SU-DHL-6 (cell line): Measurements from ENCODE around the gene CRADD.

Source experiments
- H2AFZ ChIP-seq: fragments of 200-600 bp; sonication (generic); 2 replicates; pipeline ENCODE4 v1.6.1; 2014; ENCODE audit warnings: low read depth, mild to moderate bottlenecking, moderate library complexity, mixed read lengths, antibody characterized with exemption, low read length; ENCODE audit not compliant: severe bottlenecking
- H3F3A ChIP-seq: fragments of 200-600 bp; shearing (Covaris generic); 2 replicates; pipeline ENCODE4 v1.6.0; 2016; ENCODE audit warnings: antibody characterized with exemption, mild to moderate bottlenecking; ENCODE audit not compliant: insufficient read depth
- H3K27ac ChIP-seq: fragments of 200-600 bp; sonication (generic); 2 replicates; pipeline ENCODE4 v1.5.1; 2016; ENCODE audit warnings: low read depth, mild to moderate bottlenecking, low read length, moderate library complexity, mixed read lengths
- H3K27me3 ChIP-seq: fragments of 200-600 bp; sonication (generic), shearing (Covaris generic); 2 replicates; pipeline ENCODE4 v1.6.0; 2014; ENCODE audit warnings: mild to moderate bottlenecking, low read length
- H3K36me3 ChIP-seq: fragments of 200-600 bp; sonication (generic); 2 replicates; pipeline ENCODE4 v1.6.1; 2014; ENCODE audit warnings: mild to moderate bottlenecking, low read length, mixed read lengths
- H3K4me2 ChIP-seq: fragments of 300-600, 200-600 bp; shearing (Covaris generic), sonication (generic); 2 replicates; pipeline ENCODE4 v1.6.0; 2014; ENCODE audit warnings: low read length, low read depth, mild to moderate bottlenecking; ENCODE audit not compliant: poor library complexity, severe bottlenecking
- H3K4me3 ChIP-seq: fragments of 200-600 bp; sonication (generic); 2 replicates; pipeline ENCODE4 v1.5.1; 2014; ENCODE audit warnings: antibody characterized with exemption, low read length, mild to moderate bottlenecking, mixed read lengths; ENCODE audit not compliant: insufficient read depth, poor library complexity, severe bottlenecking
- H3K79me2 ChIP-seq: fragments of 200-600 bp; sonication (generic); 2 replicates; pipeline ENCODE4 v1.6.1; 2014; ENCODE audit warnings: mild to moderate bottlenecking, low read length, moderate library complexity; ENCODE audit not compliant: insufficient read depth
- H3K9ac ChIP-seq: fragments of 200-600 bp; sonication (generic); 2 replicates; pipeline ENCODE4 v1.7.0; 2014; ENCODE audit warnings: mild to moderate bottlenecking, low read length
- H3K9me2 ChIP-seq: fragments of 200-600 bp; sonication (generic); replicated peaks from 2 replicates; pipeline ENCODE4 v1.6.1; 2014; ENCODE audit warnings: low read length; ENCODE audit not compliant: insufficient read depth
- H3K9me3 ChIP-seq: fragments of 200-600 bp; sonication (generic); 2 replicates; pipeline ENCODE4 v1.6.1; 2014; ENCODE audit warnings: low read length, mixed read lengths; ENCODE audit not compliant: insufficient read depth
- H4K20me1 ChIP-seq: fragments of 200-600 bp; sonication (generic); 2 replicates; pipeline ENCODE4 v1.6.1; 2014; ENCODE audit warnings: low read depth, mild to moderate bottlenecking, antibody characterized with exemption, low read length, moderate library complexity, mixed read lengths
- EZH2phosphoT487 ChIP-seq: fragments of 200-600 bp; sonication (generic), shearing (Covaris generic); conservative IDR thresholded peaks from 2 replicates; pipeline ENCODE4 v1.6.1; 2018; ENCODE audit warnings: mild to moderate bottlenecking, antibody characterized with exemption, low read length, moderate library complexity, mixed read lengths
- TF ChIP-seq, protein P1 (sequence below): fragments of 200-600 bp; sonication (generic); IDR thresholded peaks from one replicate; pipeline ENCODE4 v1.5.1; 2017; ENCODE audit warnings: antibody characterized with exemption, mild to moderate bottlenecking, low read length, moderate library complexity; ENCODE audit not compliant: insufficient read depth, poor library complexity, severe bottlenecking

Gene CRADD

GRCh38 chr12:93737457-93738198, 60.5 kb downstream of the CRADD start:
- no peak overlapping the region for H3K4me3 ChIP-seq
- no peak overlapping the region for H3K4me2 ChIP-seq
- no peaks in the 10 kb centered on the region for H3K9me3 ChIP-seq
- H3K9me2 ChIP-seq = no peaks in the 10 kb centered on the region
- no peaks in the 10 kb centered on the region for H3F3A ChIP-seq
- H4K20me1 ChIP-seq = no peaks in the 10 kb centered on the region
- H3K79me2 ChIP-seq = no peaks in the 10 kb centered on the region
- no peaks in the 10 kb centered on the region for H3K27me3 ChIP-seq
- no peak overlapping the region for H2AFZ ChIP-seq
- no peaks in the 10 kb centered on the region for H3K36me3 ChIP-seq
- TF ChIP-seq EZH2phosphoT487 = no peak
- TF ChIP-seq, protein P1, sequence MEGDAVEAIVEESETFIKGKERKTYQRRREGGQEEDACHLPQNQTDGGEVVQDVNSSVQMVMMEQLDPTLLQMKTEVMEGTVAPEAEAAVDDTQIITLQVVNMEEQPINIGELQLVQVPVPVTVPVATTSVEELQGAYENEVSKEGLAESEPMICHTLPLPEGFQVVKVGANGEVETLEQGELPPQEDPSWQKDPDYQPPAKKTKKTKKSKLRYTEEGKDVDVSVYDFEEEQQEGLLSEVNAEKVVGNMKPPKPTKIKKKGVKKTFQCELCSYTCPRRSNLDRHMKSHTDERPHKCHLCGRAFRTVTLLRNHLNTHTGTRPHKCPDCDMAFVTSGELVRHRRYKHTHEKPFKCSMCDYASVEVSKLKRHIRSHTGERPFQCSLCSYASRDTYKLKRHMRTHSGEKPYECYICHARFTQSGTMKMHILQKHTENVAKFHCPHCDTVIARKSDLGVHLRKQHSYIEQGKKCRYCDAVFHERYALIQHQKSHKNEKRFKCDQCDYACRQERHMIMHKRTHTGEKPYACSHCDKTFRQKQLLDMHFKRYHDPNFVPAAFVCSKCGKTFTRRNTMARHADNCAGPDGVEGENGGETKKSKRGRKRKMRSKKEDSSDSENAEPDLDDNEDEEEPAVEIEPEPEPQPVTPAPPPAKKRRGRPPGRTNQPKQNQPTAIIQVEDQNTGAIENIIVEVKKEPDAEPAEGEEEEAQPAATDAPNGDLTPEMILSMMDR = no peak
- H3K9ac ChIP-seq = no peak overlapping the region
- no peak overlapping the region for H3K27ac ChIP-seq

GRCh38 chr12:93738199-93739058, 61.3 kb downstream of the CRADD start:
- Histone ChIP-seq H3K27me3 (no peaks in the 10 kb centered on the region), H3K4me2 (no peak overlapping the region)

DNA sequence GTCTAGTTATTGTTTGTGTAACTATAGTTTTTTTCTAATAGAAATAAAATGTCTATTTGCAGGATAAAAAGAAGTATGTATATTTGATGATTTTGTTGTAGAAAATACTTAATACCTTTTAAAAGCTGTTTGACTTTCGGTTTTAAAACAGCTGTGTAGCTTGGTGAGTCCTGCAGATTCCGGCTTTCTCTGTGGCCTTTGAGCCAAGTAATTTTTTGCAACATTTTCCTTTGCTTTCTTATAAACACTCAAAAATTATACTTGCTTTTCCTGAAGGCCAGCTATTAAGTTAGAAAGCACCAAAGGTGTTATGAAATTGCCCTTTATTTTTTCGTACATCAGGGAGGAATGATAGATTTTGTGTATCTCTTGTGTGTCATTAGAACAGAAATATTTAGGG, 63.6 kb downstream of the CRADD start:
- Histone ChIP-seq H3K4me3 (no peak overlapping the region), H3K79me2 (no peaks in the 10 kb centered on the region), H3K27ac (no peak overlapping the region), H3K4me2 (no peak overlapping the region), H3K9me3 (no peaks in the 10 kb centered on the region), H3F3A (no peaks in the 10 kb centered on the region), H3K9ac (no peak overlapping the region), H4K20me1 (no peaks in the 10 kb centered on the region), H2AFZ (no peak overlapping the region), H3K27me3 (no peaks in the 10 kb centered on the region), H3K9me2 (no peaks in the 10 kb centered on the region), H3K36me3 (no peaks in the 10 kb centered on the region)
- TF ChIP-seq EZH2phosphoT487 = no peak
- TF ChIP-seq, protein P1 = no peak

More at GRCh38 chr12:93738199-93739058, 61.3 kb downstream of the CRADD start:
- Histone ChIP-seq H3K79me2 (no peaks in the 10 kb centered on the region), H3K36me3 (no peaks in the 10 kb centered on the region), H3K4me3 (no peak overlapping the region), H3F3A (no peaks in the 10 kb centered on the region), H3K9ac (no peak overlapping the region), H3K27ac (no peak overlapping the region), H2AFZ (no peak overlapping the region), H3K9me2 (no peaks in the 10 kb centered on the region), H4K20me1 (no peaks in the 10 kb centered on the region), H3K9me3 (no peaks in the 10 kb centered on the region)
- TF ChIP-seq, protein P1 = no peak
- no peak for TF ChIP-seq EZH2phosphoT487
